Epidermal melanocyte (primary cell): Measurements from ENCODE around the gene IL6.
"Not testable (repeated sequence)": the region's sequence is repeated elsewhere in the genome, so short reads cannot be mapped to it uniquely, and the experiment has no call there.

Source experiments
- DNase-seq: peaks from one replicate; pipeline ENCODE4 v3.0.0; 2011; ENCODE audit warnings: low spot score; ENCODE audit not compliant: insufficient read length

IL6 gene

GRCh38 chr7:22726907-22727713 lies at the start of gene IL6:
Gene IL6 (plus strand): TSS chr7:22727200. CDS start chr7:22727263, 63 bp downstream.
- peak; percentile 57 for DNase-seq

DNA sequence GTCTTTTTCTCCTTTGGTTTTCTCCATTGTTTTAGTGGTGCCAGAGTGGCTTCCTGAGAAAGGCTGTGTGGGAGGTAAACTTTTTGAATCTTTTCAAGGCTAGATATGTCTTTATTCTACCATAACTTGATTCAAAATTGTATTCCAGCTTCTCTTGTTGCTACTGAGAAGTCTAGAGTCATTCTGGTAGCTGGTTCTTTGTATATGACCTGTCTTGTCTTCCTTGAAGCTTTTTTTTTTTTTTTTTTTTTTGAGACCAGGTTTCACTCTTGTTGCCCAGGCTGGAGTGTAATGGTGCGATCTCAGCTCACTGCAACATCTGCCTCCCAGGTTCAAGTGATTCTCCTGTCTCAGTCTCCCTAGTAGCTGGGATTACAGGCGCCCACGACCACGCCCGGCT lies 49.7 kb upstream of the IL6 start:
- not testable (repeated sequence) for DNase-seq

- no peak for DNase-seq
Observed at GRCh38 chr7:22677680-22678079, 49.3 kb upstream of the IL6 start.

GRCh38 chr7:22680482-22680911 lies 46.5 kb upstream of the IL6 start:
- no peak for DNase-seq

DNA sequence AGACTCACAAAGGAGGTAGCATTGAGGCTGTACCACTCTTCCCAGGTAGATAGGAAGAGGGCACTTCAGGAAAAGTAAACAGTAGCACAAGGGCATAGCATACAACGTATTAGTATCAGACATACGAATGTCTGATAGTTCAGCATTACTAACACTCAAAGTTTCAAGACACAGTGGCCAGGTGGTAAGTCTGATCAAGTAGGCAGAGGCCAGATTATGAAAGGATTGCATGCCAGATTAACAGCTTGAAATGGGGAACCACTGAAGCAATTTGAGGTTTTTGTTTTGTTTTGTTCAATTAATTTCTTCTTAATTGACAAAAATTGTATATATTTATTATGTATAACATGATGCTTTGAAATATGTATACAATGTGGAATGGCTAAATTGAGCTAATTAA lies 45.7 kb upstream of the IL6 start:
- DNase-seq, result no peak

GRCh38 chr7:22681852-22682657 lies 44.9 kb upstream of the IL6 start:
- no peak for DNase-seq

GRCh38 chr7:22683379-22683778 lies 43.6 kb upstream of the IL6 start:
- DNase-seq, result no peak

- DNase-seq, result no peak
Observed at GRCh38 chr7:22686620-22687019, 40.4 kb upstream of the IL6 start.

DNA sequence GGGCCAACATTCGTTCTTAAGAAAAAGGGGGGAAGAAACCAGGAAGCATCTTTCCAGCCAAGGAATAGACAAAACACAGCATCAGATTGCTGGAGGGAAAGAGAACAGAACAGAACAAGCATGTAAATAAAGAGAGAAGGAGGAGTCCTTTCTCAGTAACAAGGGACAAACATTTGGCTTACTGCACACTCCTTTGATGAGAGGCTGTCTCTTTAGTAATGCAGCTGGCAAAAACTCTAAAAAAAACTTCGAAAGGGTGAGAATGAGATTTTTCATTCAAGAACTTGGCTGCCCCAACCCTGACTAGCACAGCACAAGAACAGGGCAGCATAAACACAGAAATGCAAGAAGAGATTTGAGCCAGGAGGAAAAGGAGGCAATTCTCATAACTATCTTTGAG lies 38.9 kb upstream of the IL6 start:
- DNase-seq, result no peak

DNA sequence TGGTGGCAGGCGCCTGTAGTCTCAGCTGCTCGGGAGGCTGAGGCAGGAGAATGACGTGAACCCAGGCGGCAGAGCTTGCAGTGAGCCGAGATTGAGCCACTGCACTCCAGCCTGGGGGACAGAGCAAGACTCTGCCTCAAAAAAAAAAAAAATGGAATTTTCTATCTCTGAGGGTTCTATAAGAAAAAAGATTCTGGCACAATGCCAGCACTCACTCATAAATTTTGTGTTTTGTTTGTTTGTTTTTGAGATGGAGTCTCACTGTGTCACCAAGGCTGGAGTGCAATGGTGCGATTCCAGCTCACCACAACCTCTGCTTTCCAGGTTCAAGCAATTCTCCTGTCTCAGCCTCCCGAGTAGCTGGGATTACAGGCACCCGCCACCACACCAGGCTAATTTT lies 38.1 kb upstream of the IL6 start:
- not testable (repeated sequence) for DNase-seq

DNA sequence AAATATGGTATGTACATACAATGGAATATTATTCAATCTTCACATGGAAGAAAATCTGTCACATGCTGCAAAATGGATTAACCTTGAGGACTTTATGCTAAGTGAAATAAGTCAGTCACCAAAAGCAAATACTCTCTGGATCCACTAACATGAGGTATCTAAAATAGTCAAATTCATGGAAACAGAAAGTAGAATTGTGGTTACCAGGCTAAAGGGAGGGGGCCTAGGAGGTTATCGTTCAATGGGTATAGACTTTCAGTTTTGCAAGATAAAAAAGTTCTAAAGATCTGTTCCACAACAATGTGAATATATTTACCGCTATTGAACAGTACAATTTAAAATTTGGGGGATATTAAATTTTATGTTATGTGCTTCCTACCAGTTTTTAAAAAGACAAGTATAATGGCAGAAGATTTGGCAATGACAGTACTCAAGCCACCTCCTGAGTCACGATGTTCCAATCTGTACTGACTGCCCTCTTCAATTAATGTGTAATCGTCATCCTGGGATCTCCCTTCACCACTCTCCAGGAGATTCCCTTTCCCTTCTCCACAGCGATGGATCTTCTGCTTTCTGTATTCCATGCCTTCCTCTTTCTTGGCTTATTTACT lies 32.3 kb upstream of the IL6 start:
- no peak for DNase-seq

DNA sequence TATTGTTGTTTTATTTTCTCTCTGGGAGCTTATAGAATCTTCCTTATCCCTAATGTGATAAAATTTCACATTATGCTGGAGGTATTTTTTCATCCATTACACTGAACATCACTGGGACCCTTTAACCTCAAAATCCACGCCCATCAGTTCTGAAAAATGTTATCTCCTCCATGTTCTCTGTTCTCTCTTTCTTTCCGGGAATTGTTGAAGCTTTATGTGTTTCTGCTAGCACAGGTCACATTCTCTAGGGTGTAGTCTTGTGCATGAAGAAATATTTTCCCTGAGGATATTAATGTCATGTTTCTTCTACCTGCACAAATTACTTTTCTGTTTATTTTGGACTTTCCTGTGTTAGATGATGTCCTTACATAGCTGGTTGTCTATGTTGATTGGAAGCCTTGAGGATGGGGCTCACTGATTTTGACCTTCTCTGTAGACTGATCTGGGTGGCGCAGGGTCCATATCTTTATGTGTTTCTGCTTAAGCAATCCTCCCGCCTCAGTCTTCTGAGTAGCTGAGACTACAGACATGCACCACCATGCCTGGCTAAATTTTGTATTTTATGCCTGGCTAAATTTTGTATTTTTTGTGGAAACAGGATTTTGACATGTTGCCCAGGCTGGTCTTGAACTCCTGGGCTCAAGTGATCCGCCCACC lies 31.4 kb upstream of the IL6 start:
- DNase-seq, result no peak

GRCh38 chr7:22696541-22697228 lies 30.3 kb upstream of the IL6 start:
- DNase-seq, result no peak

- no peak for DNase-seq
Observed at GRCh38 chr7:22697322-22697859, 29.6 kb upstream of the IL6 start.

DNA sequence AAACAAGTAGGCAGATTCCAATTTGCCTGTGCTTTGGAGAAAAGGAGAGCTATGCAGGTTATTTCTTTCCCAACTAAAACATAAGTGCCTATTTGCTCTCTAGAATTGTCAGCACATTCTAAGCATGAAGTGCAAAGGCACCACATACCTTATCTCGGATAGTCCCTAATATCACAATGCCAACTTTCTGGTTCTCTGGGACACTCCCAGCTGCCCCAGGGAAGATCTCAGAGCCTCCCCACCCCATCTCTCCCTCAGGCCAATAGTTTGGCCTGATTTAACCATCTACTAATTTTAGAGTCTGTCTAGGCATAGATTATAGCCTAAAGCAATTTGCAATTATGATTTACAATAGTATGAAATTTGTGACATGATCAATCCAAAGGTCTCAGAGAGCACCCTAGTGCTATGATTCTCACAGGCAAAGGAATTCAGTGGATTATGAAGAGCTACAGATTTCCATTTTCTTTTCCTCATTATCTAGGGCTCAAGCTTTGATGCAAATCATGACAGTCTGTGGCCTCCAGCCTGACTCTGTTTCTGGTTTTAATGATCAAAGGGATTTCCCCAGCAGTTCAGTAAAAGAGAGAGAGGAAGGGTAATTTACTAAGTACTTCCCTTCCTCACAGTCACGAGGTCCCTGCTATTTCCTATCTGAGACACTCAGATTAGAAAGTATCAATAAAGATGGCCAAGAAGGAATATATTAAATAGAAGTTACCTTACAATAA lies 29.0 kb upstream of the IL6 start:
- DNase-seq, result no peak

DNA sequence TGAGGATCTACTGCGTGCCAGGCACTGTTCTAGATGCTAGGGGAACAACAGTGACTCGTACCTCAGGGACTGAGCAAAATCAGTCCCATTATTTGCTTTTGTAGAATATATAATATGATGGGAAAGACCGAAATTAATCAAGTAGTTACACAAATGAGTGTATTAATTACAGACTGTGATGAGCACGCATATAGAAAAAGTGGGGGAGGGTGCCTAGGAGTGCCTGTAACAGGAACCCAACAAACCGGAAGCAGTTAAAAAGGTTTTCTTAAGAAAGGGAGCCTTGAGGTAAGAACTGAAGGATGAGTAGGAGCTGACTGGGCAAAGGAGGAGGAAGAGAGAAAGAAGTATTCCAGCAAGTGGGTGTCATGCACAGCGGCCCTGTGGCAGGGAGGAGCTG lies 28.2 kb upstream of the IL6 start:
- no peak for DNase-seq

DNA sequence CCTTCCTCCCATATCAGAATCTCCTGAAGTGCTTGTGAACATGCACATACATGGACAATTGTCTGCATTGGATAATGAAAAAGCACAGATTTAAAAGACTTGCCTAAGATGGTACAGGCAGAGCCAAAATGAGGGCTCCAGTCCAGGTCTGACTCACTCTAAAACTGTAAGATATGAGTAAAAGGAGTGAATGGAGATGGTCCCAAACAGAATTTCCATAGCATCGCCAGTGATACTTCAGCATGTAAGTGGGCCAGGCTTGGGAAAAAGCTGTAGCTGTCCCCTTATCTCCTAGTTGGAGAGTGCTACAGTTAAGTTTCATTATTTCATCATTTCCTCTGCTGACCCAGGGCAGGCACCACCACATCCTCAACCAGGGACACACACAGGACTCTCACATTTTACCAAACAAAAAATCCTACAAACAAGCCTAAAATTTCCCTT lies 26.4 kb upstream of the IL6 start:
- no peak for DNase-seq

DNA sequence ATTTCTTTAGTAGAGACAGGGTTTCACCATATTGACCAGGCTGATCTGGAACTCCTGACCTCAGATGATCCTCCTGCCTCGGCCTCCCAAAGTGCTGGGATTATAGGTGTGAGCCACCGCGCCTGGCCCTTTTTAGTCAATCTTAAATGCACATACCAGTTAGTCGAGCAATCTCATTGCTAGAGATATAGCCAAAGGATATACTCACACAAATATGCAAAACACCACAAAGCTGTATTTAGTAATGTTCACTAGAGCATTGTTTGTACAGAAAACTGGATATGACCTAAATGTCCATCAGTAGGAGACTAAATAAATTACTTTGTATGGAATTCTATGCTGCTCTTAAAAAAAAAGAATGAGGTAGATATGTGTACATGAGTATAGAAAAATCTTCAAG lies 24.5 kb upstream of the IL6 start:
- DNase-seq, result no peak

- not testable (repeated sequence) for DNase-seq
Observed at GRCh38 chr7:22703107-22703855, 23.7 kb upstream of the IL6 start.
